PFSK-1 (cell line): Measurements from ENCODE around the gene NOL4L.

Source experiments
- FOXP2 ChIP-seq: optimal IDR thresholded peaks from 2 replicates; pipeline ENCODE3; 2011; ENCODE audit warnings: borderline replicate concordance, control low read depth, inconsistent platforms; ENCODE audit not compliant: insufficient read depth; ENCODE audit errors: extremely low read length, extremely low read depth
- POLR2AphosphoS5 ChIP-seq: IDR thresholded peaks from 2 replicates; pipeline ENCODE4 v1.6.1; 2012; ENCODE audit warnings: low read depth, mild to moderate bottlenecking, control low read depth, low read length, moderate library complexity
- REST ChIP-seq, 2 experiments: IDR thresholded peaks; 2 replicates each; pipeline versions ENCODE4 v1.6.1 to v1.8.0; 2011 to 2012; ENCODE audit warnings: low read depth in 2 of 2, low read length in 2 of 2, control low read depth in 1 of 2, inconsistent platforms in 1 of 2, mild to moderate bottlenecking in 1 of 2, moderate library complexity in 1 of 2; ENCODE audit not compliant: insufficient read depth in 1 of 2
- SIN3A ChIP-seq: IDR thresholded peaks from 2 replicates; pipeline ENCODE4 v1.6.1; 2012; ENCODE audit warnings: mild to moderate bottlenecking, low read length, moderate library complexity, borderline replicate concordance; ENCODE audit not compliant: insufficient read depth
- TAF1 ChIP-seq: IDR thresholded peaks from 2 replicates; pipeline ENCODE4 v1.6.1; 2012; ENCODE audit warnings: low read length, control low read depth, borderline replicate concordance; ENCODE audit not compliant: insufficient read depth

Gene NOL4L

GRCh38 chr20:32629813-32630212, 44.7 kb upstream of the NOL4L start:
- no peak for TF ChIP-seq POLR2AphosphoS5
- TF ChIP-seq TAF1, result no peak
- TF ChIP-seq FOXP2, result no peak
- no peak for TF ChIP-seq SIN3A
- TF ChIP-seq REST (IDR thresholded peaks at IDR 0.05; ENCODE audit: insufficient read depth in 1 of 2, low read depth in 2 of 2, low read length in 2 of 2), result no peak

- TF ChIP-seq FOXP2 (no peak), TAF1 (no peak), SIN3A (no peak), REST (IDR thresholded peaks at IDR 0.05; ENCODE audit: insufficient read depth in 1 of 2, low read depth in 2 of 2, low read length in 2 of 2) (no peak), POLR2AphosphoS5 (no peak)
These were observed 43.9 kb upstream of the NOL4L start for GRCh38 chr20:32628960-32629530.

DNA sequence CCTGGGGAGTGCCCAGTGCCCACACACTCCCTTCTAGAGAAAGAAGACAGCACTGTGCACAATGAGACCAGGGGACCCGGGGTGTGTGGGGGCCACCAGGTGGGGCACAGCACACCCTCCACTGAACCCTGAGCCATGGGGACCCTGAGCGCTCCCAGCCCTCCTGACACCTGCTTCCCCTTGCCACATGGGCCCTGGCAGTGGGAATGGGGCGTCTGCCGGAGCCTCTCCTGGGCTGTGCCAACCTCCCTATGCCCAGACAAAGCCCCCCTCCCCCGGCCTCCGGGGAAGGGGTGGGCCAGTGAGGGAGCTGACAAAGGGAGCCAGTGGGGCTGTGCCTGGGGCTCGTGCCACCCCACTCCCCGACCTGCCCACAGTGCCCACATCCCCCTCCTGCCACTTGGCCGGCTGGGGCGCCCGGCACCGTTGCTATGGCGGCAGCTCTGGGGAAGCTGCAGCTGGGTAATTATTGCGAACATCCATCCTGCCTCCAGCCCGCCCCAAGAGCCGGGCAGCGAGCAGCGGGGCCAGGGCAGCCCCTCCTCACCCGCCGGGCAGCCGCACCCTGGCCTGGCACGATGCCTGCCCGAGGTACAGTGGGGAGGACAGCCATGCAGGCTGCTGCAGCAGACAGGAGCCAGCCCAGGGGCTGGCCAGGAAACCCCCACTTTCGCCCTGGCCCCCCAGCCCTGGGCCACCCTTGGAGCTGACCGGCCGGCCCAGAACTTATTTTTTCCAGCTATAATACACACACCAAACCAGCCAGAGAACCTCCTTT, 41.9 kb upstream of the NOL4L start:
- TF ChIP-seq FOXP2, result no peak
- no peak for TF ChIP-seq REST (IDR thresholded peaks at IDR 0.05; ENCODE audit: insufficient read depth in 1 of 2, low read depth in 2 of 2, low read length in 2 of 2)
- TF ChIP-seq POLR2AphosphoS5, result no peak
- TF ChIP-seq SIN3A, result no peak
- no peak for TF ChIP-seq TAF1

- no peak for TF ChIP-seq SIN3A
- TF ChIP-seq REST (IDR thresholded peaks at IDR 0.05; ENCODE audit: insufficient read depth in 1 of 2, low read depth in 2 of 2, low read length in 2 of 2), result no peak
- TF ChIP-seq TAF1, result no peak
These were observed 41.3 kb upstream of the NOL4L start for GRCh38 chr20:32626407-32626806.

GRCh38 chr20:32625996-32626395, 40.9 kb upstream of the NOL4L start:
- no peak for TF ChIP-seq POLR2AphosphoS5
- TF ChIP-seq TAF1, result no peak
- TF ChIP-seq SIN3A, result no peak
- TF ChIP-seq REST (IDR thresholded peaks at IDR 0.05; ENCODE audit: insufficient read depth in 1 of 2, low read depth in 2 of 2, low read length in 2 of 2), result no peak
- TF ChIP-seq FOXP2, result no peak
